Hematopoietic multipotent progenitor cell (in vitro differentiated cells): ENCODE results near the gene RIMKLA. TPM values are rescaled to one million over a fixed set of nuclear protein-coding genes. Genes with fewer than 3 reads are reported as not detected.

Source experiments
- DNase-seq, 3 donors: peaks; one replicate each; pipeline ENCODE4 v3.0.0-alpha.2; 2011 to 2015; ENCODE audit warnings: low read depth in 2 of 3, low spot score in 2 of 3
- total RNA-seq: library from RNA; depleted of rRNA; stranded (reverse); fragments of >200 nt; gene quantifications from one replicate; pipeline ENCODE4 v1.2.3, GENCODE V29; 2012

RIMKLA gene
- 0.27 TPM for total RNA-seq

GRCh38 chr1:42380586-42381279 is at the start of gene RIMKLA:
RIMKLA (plus strand) TSS chr1:42380792; CDS start chr1:42380935, 143 bp downstream.
- peak in 2 of 3 donors; percentile 33 to 40 for DNase-seq

GRCh38 chr1:42332877-42333276 is 47.7 kb upstream of the RIMKLA start:
- no peak for DNase-seq

GRCh38 chr1:42333662-42334239 is 46.8 kb upstream of the RIMKLA start:
- no peak for DNase-seq

- peak in 1 of 3 donors; percentile 27 for DNase-seq
Observed at GRCh38 chr1:42334240-42335049, 46.1 kb upstream of the RIMKLA start.

GRCh38 chr1:42335050-42335808 is 45.4 kb upstream of the RIMKLA start, which contains the start of gene FOXJ3:
FOXJ3 (minus strand) TSS chr1:42335235; CDS start chr1:42311093, 24,142 bp downstream.
- DNase-seq = peak; percentile 94 to 98 (median 95)

- DNase-seq = no peak
Observed at GRCh38 chr1:42335809-42336518, 44.6 kb upstream of the RIMKLA start.

GRCh38 chr1:42336978-42337377 is 43.6 kb upstream of the RIMKLA start:
- no peak for DNase-seq

- no peak for DNase-seq
Observed at GRCh38 chr1:42340093-42340492, 40.5 kb upstream of the RIMKLA start.

GRCh38 chr1:42340901-42341300 is 39.7 kb upstream of the RIMKLA start:
- DNase-seq = no peak

GRCh38 chr1:42343049-42343448 is 37.5 kb upstream of the RIMKLA start:
- DNase-seq = no peak

- DNase-seq = no peak
Observed at GRCh38 chr1:42348498-42348897, 32.1 kb upstream of the RIMKLA start.

GRCh38 chr1:42350086-42350485 is 30.5 kb upstream of the RIMKLA start:
- no peak for DNase-seq

- no peak for DNase-seq
Observed at GRCh38 chr1:42358791-42359190, 21.8 kb upstream of the RIMKLA start.

GRCh38 chr1:42359466-42359865 is 21.1 kb upstream of the RIMKLA start:
- no peak for DNase-seq

GRCh38 chr1:42364089-42364488 is 16.5 kb upstream of the RIMKLA start:
- no peak for DNase-seq

- no peak for DNase-seq
Observed at GRCh38 chr1:42364542-42364941, 16.1 kb upstream of the RIMKLA start.

GRCh38 chr1:42365118-42365517 is 15.5 kb upstream of the RIMKLA start:
- no peak for DNase-seq

GRCh38 chr1:42368096-42368795 is 12.3 kb upstream of the RIMKLA start:
- DNase-seq = no peak

GRCh38 chr1:42369471-42369870 is 11.1 kb upstream of the RIMKLA start:
- DNase-seq = no peak
